GM12878 (cell line): ENCODE results near the gene PRRC1. TPM values are rescaled to one million over a fixed set of nuclear protein-coding genes. Genes with fewer than 3 reads are reported as not detected.
A peak's percentile ranks its signal among the peaks of the same experiment; 100 is the strongest.

Experiments
- BCL11A ChIP-seq: IDR thresholded peaks from 2 replicates; pipeline ENCODE4 v1.6.1; 2011; ENCODE audit warnings: low read depth, low read length
- CEBPB ChIP-seq, 2 experiments: fragments of 150-350 bp in 1 of 2; IDR thresholded peaks; 2 replicates each; pipeline ENCODE4 v1.6.1; 2012 to 2014; ENCODE audit warnings: low read depth in 2 of 2, low read length in 2 of 2, borderline replicate concordance in 1 of 2, inconsistent platforms in 1 of 2
- CHD2 ChIP-seq: IDR thresholded peaks from 2 replicates; pipeline ENCODE4 v1.6.1; 2011; ENCODE audit warnings: low read depth, low read length, improper control_type of control experiment, borderline replicate concordance
- DPF2 ChIP-seq: fragments of 450-650 bp; IDR thresholded peaks from 2 replicates; pipeline ENCODE4 v1.6.1; 2017; ENCODE audit warnings: mild to moderate bottlenecking
- HDAC6 ChIP-seq: fragments of 200-600 bp; sonication (generic); IDR thresholded peaks from one replicate; pipeline ENCODE4 v1.8.0; 2017; ENCODE audit warnings: antibody characterized with exemption; ENCODE audit not compliant: unreplicated experiment
- JUND ChIP-seq: IDR thresholded peaks from 2 replicates; pipeline ENCODE4 v1.6.1; 2012; ENCODE audit warnings: low read depth, mild to moderate bottlenecking, low read length, improper control_type of control experiment, moderate library complexity
- MTA3 ChIP-seq: IDR thresholded peaks from 2 replicates; pipeline ENCODE4 v1.6.1; 2012; ENCODE audit warnings: low read length, inconsistent platforms, borderline replicate concordance
- MXI1 ChIP-seq: fragments of 150-350 bp; IDR thresholded peaks from 2 replicates; pipeline ENCODE4 v1.6.1; 2011; ENCODE audit warnings: low read depth, mild to moderate bottlenecking, inconsistent platforms, low read length, improper control_type of control experiment
- NR2F1 ChIP-seq: fragments of 450-650 bp; conservative IDR thresholded peaks from 2 replicates; pipeline ENCODE4 v1.6.1; 2017; ENCODE audit warnings: mild to moderate bottlenecking
- RAD51 ChIP-seq: fragments of 450-650 bp; IDR thresholded peaks from 2 replicates; pipeline ENCODE4 v1.6.1; 2016; ENCODE audit warnings: moderate library complexity, mild to moderate bottlenecking, inconsistent platforms
- RFX5 ChIP-seq: IDR thresholded peaks from 2 replicates; pipeline ENCODE4 v1.6.1; 2011; ENCODE audit warnings: low read depth, low read length, improper control_type of control experiment
- SMAD1 ChIP-seq: fragments of 450-650 bp; IDR thresholded peaks from 2 replicates; pipeline ENCODE4 v1.6.1; 2018; ENCODE audit warnings: mild to moderate bottlenecking, low read depth; ENCODE audit not compliant: partially characterized antibody
- TCF12 ChIP-seq: IDR thresholded peaks from 2 replicates; pipeline ENCODE4 v1.6.1; 2011; ENCODE audit warnings: low read depth, mild to moderate bottlenecking, low read length
- WRNIP1 ChIP-seq: IDR thresholded peaks from 2 replicates; pipeline ENCODE4 v1.6.1; 2011; ENCODE audit warnings: low read depth, low read length, improper control_type of control experiment, borderline replicate concordance
- ZZZ3 ChIP-seq: IDR thresholded peaks from 2 replicates; pipeline ENCODE4 v1.6.1; 2011; ENCODE audit warnings: low read depth; ENCODE audit not compliant: control insufficient read depth, insufficient read length
- polyA plus RNA-seq, 11 experiments: library from polyadenylated mRNA; depleted of rRNA in 4 of 11; unstranded in 6 of 11; stranded (reverse) in 5 of 11; fragments of >200 nt; fragmentation: Nextera tagmentation in 4 of 11; fragmentation: Illumina TruSeq in 1 of 11; extraction: Ambion mirVana in 4 of 11; extraction: Trizol in 1 of 11; gene quantifications; 1 replicate in 1 of 11; 2 replicates in 10 of 11; pipeline versions ENCODE4 v1.2.1 to v1.2.3, GENCODE V29; 2011 to 2016; ENCODE audit warnings: inconsistent platforms in 2 of 11, missing spikeins in 2 of 11, low read depth in 1 of 11
- total RNA-seq, 4 experiments: library from RNA; depleted of rRNA in 3 of 4; stranded (reverse); fragments of >200 nt in 3 of 4; fragmentation: Illumina TruSeq in 1 of 4; extraction: Trizol in 1 of 4; gene quantifications; 2 replicates each; pipeline versions ENCODE4 v1.2.1 to v1.2.3, GENCODE V29; 2013 to 2021
- TF ChIP-seq, protein P1 (sequence below): fragments of 450-650 bp; IDR thresholded peaks from 2 replicates; pipeline ENCODE4 v1.6.1; 2017; ENCODE audit warnings: low read depth, mild to moderate bottlenecking, moderate library complexity
- TF ChIP-seq, protein P2 (sequence below): fragments of 150-350 bp; IDR thresholded peaks from 2 replicates; pipeline ENCODE4 v1.6.1; 2016; ENCODE audit warnings: low read depth, low read length
- TF ChIP-seq, protein P3 (sequence below): fragments of 450-650 bp; IDR thresholded peaks from 2 replicates; pipeline ENCODE4 v1.6.1; 2018; ENCODE audit warnings: mild to moderate bottlenecking, low read depth, moderate library complexity; ENCODE audit not compliant: partially characterized antibody
- TF ChIP-seq, protein P4 (sequence below): fragments of 450-650 bp; IDR thresholded peaks from 2 replicates; pipeline ENCODE4 v1.6.1; 2017; ENCODE audit warnings: antibody characterized with exemption, mild to moderate bottlenecking, moderate library complexity

PRRC1 gene
- total and polyA plus RNA-seq, 10 of the 15 experiments (the other 5 are each of a cell fraction or from before 2014, with no cell fraction given) = 19.0 to 54.5 (median 31.0) TPM

DNA sequence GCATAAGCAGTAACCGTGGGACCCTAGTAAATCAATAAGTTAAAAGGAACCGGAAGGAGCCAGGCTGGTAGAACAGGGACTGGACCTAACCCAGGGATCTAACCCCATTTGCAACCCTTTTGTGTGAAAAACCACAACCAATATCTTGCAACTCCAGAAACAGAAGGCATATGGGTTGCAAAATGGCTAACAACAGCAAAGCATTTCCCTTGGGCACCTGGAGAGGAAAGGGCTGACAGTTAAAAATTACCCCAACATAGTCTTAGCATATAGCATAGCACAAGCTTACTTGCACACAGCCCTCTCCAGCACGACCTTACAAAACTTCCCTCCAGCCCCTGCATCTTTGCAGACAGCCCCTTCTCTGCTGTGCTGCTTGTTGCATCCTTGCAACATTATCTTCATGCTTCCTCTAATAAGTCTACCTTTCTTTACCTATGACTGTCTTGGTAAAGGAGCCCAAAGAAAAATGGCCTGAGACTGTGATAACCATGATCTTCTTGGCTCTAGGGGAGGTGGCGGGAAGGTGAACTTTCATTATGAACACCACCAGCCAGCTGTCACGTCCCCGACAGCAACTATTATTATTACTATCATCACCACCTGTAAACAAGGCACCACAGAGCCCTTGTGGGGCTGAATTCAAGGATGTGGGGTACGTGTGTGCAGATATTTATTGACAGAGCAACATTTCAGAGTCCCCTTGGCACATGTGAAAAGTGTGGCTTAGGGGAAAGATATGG is 49.8 kb downstream of the PRRC1 start (continued):
- TF ChIP-seq HDAC6 (no peak), RFX5 (no peak), MXI1 (no peak), SMAD1 (no peak), DPF2 (0 out of 2 replicates have a peak, but pooled peaks have one; percentile 42), WRNIP1 (no peak), NR2F1 (no peak), CHD2 (0 out of 2 replicates have a peak, but pooled peaks have one; percentile 51), MTA3 (peak; percentile 18; the same call in 1 of the 2 replicates), RAD51 (no peak), TCF12 (peak; percentile 97), CEBPB (IDR thresholded peaks at IDR 0.05; ENCODE audit: borderline replicate concordance in 1 of 2, low read depth in 2 of 2, low read length in 2 of 2) (no peak), ZZZ3 (no peak), BCL11A (peak; percentile 49), JUND (peak; percentile 58; the same call in 1 of the 2 replicates)
- TF ChIP-seq, protein P1, sequence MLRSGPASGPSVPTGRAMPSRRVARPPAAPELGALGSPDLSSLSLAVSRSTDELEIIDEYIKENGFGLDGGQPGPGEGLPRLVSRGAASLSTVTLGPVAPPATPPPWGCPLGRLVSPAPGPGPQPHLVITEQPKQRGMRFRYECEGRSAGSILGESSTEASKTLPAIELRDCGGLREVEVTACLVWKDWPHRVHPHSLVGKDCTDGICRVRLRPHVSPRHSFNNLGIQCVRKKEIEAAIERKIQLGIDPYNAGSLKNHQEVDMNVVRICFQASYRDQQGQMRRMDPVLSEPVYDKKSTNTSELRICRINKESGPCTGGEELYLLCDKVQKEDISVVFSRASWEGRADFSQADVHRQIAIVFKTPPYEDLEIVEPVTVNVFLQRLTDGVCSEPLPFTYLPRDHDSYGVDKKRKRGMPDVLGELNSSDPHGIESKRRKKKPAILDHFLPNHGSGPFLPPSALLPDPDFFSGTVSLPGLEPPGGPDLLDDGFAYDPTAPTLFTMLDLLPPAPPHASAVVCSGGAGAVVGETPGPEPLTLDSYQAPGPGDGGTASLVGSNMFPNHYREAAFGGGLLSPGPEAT = no peak
- TF ChIP-seq, protein P2, sequence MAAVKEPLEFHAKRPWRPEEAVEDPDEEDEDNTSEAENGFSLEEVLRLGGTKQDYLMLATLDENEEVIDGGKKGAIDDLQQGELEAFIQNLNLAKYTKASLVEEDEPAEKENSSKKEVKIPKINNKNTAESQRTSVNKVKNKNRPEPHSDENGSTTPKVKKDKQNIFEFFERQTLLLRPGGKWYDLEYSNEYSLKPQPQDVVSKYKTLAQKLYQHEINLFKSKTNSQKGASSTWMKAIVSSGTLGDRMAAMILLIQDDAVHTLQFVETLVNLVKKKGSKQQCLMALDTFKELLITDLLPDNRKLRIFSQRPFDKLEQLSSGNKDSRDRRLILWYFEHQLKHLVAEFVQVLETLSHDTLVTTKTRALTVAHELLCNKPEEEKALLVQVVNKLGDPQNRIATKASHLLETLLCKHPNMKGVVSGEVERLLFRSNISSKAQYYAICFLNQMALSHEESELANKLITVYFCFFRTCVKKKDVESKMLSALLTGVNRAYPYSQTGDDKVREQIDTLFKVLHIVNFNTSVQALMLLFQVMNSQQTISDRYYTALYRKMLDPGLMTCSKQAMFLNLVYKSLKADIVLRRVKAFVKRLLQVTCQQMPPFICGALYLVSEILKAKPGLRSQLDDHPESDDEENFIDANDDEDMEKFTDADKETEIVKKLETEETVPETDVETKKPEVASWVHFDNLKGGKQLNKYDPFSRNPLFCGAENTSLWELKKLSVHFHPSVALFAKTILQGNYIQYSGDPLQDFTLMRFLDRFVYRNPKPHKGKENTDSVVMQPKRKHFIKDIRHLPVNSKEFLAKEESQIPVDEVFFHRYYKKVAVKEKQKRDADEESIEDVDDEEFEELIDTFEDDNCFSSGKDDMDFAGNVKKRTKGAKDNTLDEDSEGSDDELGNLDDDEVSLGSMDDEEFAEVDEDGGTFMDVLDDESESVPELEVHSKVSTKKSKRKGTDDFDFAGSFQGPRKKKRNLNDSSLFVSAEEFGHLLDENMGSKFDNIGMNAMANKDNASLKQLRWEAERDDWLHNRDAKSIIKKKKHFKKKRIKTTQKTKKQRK = no peak
- TF ChIP-seq, protein P3, sequence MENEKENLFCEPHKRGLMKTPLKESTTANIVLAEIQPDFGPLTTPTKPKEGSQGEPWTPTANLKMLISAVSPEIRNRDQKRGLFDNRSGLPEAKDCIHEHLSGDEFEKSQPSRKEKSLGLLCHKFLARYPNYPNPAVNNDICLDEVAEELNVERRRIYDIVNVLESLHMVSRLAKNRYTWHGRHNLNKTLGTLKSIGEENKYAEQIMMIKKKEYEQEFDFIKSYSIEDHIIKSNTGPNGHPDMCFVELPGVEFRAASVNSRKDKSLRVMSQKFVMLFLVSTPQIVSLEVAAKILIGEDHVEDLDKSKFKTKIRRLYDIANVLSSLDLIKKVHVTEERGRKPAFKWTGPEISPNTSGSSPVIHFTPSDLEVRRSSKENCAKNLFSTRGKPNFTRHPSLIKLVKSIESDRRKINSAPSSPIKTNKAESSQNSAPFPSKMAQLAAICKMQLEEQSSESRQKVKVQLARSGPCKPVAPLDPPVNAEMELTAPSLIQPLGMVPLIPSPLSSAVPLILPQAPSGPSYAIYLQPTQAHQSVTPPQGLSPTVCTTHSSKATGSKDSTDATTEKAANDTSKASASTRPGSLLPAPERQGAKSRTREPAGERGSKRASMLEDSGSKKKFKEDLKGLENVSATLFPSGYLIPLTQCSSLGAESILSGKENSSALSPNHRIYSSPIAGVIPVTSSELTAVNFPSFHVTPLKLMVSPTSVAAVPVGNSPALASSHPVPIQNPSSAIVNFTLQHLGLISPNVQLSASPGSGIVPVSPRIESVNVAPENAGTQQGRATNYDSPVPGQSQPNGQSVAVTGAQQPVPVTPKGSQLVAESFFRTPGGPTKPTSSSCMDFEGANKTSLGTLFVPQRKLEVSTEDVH = no peak
- TF ChIP-seq, protein P4, sequence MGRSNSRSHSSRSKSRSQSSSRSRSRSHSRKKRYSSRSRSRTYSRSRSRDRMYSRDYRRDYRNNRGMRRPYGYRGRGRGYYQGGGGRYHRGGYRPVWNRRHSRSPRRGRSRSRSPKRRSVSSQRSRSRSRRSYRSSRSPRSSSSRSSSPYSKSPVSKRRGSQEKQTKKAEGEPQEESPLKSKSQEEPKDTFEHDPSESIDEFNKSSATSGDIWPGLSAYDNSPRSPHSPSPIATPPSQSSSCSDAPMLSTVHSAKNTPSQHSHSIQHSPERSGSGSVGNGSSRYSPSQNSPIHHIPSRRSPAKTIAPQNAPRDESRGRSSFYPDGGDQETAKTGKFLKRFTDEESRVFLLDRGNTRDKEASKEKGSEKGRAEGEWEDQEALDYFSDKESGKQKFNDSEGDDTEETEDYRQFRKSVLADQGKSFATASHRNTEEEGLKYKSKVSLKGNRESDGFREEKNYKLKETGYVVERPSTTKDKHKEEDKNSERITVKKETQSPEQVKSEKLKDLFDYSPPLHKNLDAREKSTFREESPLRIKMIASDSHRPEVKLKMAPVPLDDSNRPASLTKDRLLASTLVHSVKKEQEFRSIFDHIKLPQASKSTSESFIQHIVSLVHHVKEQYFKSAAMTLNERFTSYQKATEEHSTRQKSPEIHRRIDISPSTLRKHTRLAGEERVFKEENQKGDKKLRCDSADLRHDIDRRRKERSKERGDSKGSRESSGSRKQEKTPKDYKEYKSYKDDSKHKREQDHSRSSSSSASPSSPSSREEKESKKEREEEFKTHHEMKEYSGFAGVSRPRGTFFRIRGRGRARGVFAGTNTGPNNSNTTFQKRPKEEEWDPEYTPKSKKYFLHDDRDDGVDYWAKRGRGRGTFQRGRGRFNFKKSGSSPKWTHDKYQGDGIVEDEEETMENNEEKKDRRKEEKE = no peak
